HG03108 (cell line): ENCODE results near the gene PPM1F.

Experiments
- ATAC-seq: cut with Tn5 transposase; IDR thresholded peaks from one replicate; pipeline ENCODE4 v1.9.1; 2021; ENCODE audit warnings: moderate library complexity; ENCODE audit not compliant: unreplicated experiment

The PPM1F gene

GRCh38 chr22:21977814-21978213 is 25.2 kb upstream of the PPM1F start:
- ATAC-seq = no peak

- no peak for ATAC-seq
Observed at GRCh38 chr22:21975854-21976345, 23.3 kb upstream of the PPM1F start.

GRCh38 chr22:21975273-21975672 is 22.6 kb upstream of the PPM1F start:
- ATAC-seq = no peak

- no peak for ATAC-seq
Observed at GRCh38 chr22:21974058-21974649, 21.5 kb upstream of the PPM1F start.

- ATAC-seq = no peak
Observed at GRCh38 chr22:21972806-21973205, 20.2 kb upstream of the PPM1F start.

- ATAC-seq = no peak
Observed at GRCh38 chr22:21972293-21972779, 19.7 kb upstream of the PPM1F start.

GRCh38 chr22:21971858-21972275 is 19.2 kb upstream of the PPM1F start:
- no peak for ATAC-seq

- no peak for ATAC-seq
Observed at GRCh38 chr22:21970800-21971617, 18.4 kb upstream of the PPM1F start.

GRCh38 chr22:21970037-21970799 is 17.6 kb upstream of the PPM1F start:
- ATAC-seq = no peak

- ATAC-seq = no peak
Observed at GRCh38 chr22:21968452-21969129, 15.9 kb upstream of the PPM1F start.

- ATAC-seq = no peak
Observed at GRCh38 chr22:21967693-21968271, 15.1 kb upstream of the PPM1F start.

- no peak for ATAC-seq
Observed at GRCh38 chr22:21966643-21967516, 14.2 kb upstream of the PPM1F start.

GRCh38 chr22:21965762-21966288 is 13.2 kb upstream of the PPM1F start:
- no peak for ATAC-seq

- no peak for ATAC-seq
Observed at GRCh38 chr22:21964918-21965484, 12.4 kb upstream of the PPM1F start.

- no peak for ATAC-seq
Observed at GRCh38 chr22:21964234-21964633, 11.6 kb upstream of the PPM1F start.

- ATAC-seq = no peak
Observed at GRCh38 chr22:21963790-21964211, 11.2 kb upstream of the PPM1F start.

GRCh38 chr22:21963286-21963685 is 10.6 kb upstream of the PPM1F start:
- no peak for ATAC-seq

- no peak for ATAC-seq
Observed at GRCh38 chr22:21962655-21962949, 10.0 kb upstream of the PPM1F start.
